NOMO-1 (cell line): Measurements from ENCODE around the gene BDP1.
"Not testable (repeated sequence)": the region's sequence is repeated elsewhere in the genome, so short reads cannot be mapped to it uniquely, and the experiment has no call there.

ENCODE experiments used
- DNase-seq, 2 experiments: peaks; one replicate each; lab custom pipeline; 2025; ENCODE audit not compliant: unreplicated experiment in 2 of 2; lab: John Stamatoyannopoulos, UW

Gene BDP1

GRCh38 chr5:71563161-71563560, 107.7 kb downstream of the BDP1 start:
- no peak for DNase-seq

GRCh38 chr5:71564895-71565294, 109.4 kb downstream of the BDP1 start:
- no peak for DNase-seq

- no peak for DNase-seq
Observed at GRCh38 chr5:71569748-71570509, 114.5 kb downstream of the BDP1 start.

- DNase-seq: not testable (repeated sequence)
Observed at GRCh38 chr5:71571811-71572210, 116.4 kb downstream of the BDP1 start.

GRCh38 chr5:71573591-71573990, 118.1 kb downstream of the BDP1 start:
- no peak for DNase-seq

GRCh38 chr5:71575588-71575987, 120.1 kb downstream of the BDP1 start:
- not testable (repeated sequence) for DNase-seq

- DNase-seq: no peak
Observed at GRCh38 chr5:71576241-71576640, 120.8 kb downstream of the BDP1 start.

- not testable (repeated sequence) for DNase-seq
Observed at GRCh38 chr5:71577839-71578238, 122.4 kb downstream of the BDP1 start.

GRCh38 chr5:71582945-71583584, 127.6 kb downstream of the BDP1 start:
- no peak for DNase-seq

GRCh38 chr5:71586052-71586940, 130.8 kb downstream of the BDP1 start:
- no peak for DNase-seq

GRCh38 chr5:71586941-71587765, 131.7 kb downstream of the BDP1 start, which contains the start of gene MCCC2:
Gene MCCC2 (plus strand): TSS chr5:71587340. CDS start chr5:71587426, 86 bp downstream.
- peak; percentile 94 to 95 for DNase-seq

- no peak for DNase-seq
Observed at GRCh38 chr5:71587766-71588532, 132.5 kb downstream of the BDP1 start.

- DNase-seq: no peak
Observed at GRCh38 chr5:71588533-71588885, 133.1 kb downstream of the BDP1 start.

GRCh38 chr5:71589903-71590302, 134.5 kb downstream of the BDP1 start:
- no peak for DNase-seq

- no peak for DNase-seq
Observed at GRCh38 chr5:71591100-71591499, 135.6 kb downstream of the BDP1 start.

GRCh38 chr5:71596169-71596568, 140.7 kb downstream of the BDP1 start:
- no peak for DNase-seq

GRCh38 chr5:71597001-71597400, 141.6 kb downstream of the BDP1 start:
- DNase-seq: no peak

- DNase-seq: no peak
Observed at GRCh38 chr5:71600783-71601182, 145.3 kb downstream of the BDP1 start.

- DNase-seq: peak; percentile 21 to 54
Observed at GRCh38 chr5:71601222-71602026, 146.0 kb downstream of the BDP1 start.
